Gastroesophageal sphincter (tissue), 3 donors: Measurements from ENCODE around the gene TMIGD2.

Experiments
- CTCF ChIP-seq, 4 experiments: fragments of 200-600 bp in 2 of 4; fragments of 450-650 bp in 2 of 4; sonication (generic) in 1 of 4; IDR thresholded peaks; one replicate each; pipeline ENCODE4 v1.5.1; 2017 to 2019; ENCODE audit warnings: antibody characterized with exemption in 4 of 4, mild to moderate bottlenecking in 2 of 4, moderate library complexity in 2 of 4
- POLR2A ChIP-seq, 2 donors: fragments of 450-650 bp; IDR thresholded peaks; one replicate each; pipeline ENCODE4 v1.6.1; 2017; ENCODE audit warnings: antibody characterized with exemption in 2 of 2, mild to moderate bottlenecking in 2 of 2, moderate library complexity in 1 of 2
- POLR2AphosphoS5 ChIP-seq: sonication (generic); formaldehyde crosslinking; IDR thresholded peaks from one replicate; pipeline ENCODE4 v1.6.1; 2017; ENCODE audit warnings: antibody characterized with exemption

- TF ChIP-seq CTCF (IDR thresholded peaks at IDR 0.05) (no peak), POLR2A (IDR thresholded peaks at IDR 0.05) (no peak), POLR2AphosphoS5 (no peak)
These were observed 23.5 kb downstream of the TMIGD2 start, which contains the start of gene SHD for GRCh38 chr19:4278419-4279266.
